Upper lobe of left lung (tissue), 6 donors: Measurements from ENCODE around the gene NRIP2. TPM values are rescaled to one million over a fixed set of nuclear protein-coding genes. Genes with fewer than 3 reads are reported as not detected.

Source experiments
- ATAC-seq, 2 donors: fragments of 200-7000 bp; cut with Tn5 transposase; one replicate each; pipeline ENCODE4 v1.9.1; 2022; ENCODE audit warnings: mild to moderate bottlenecking in 2 of 2, moderate library complexity in 2 of 2; ENCODE audit not compliant: low FRiP score in 2 of 2
- DNase-seq, 2 donors: peaks; one replicate each; pipeline ENCODE4 v3.0.0-alpha.2; 2019 to 2020
- H3K27ac ChIP-seq, 4 donors: fragments of 200-600 bp; sonication (generic); one replicate each; pipeline ENCODE4 v1.5.1; 2016 to 2019
- H3K27me3 ChIP-seq, 4 donors: fragments of 200-600 bp; sonication (generic); one replicate each; pipeline ENCODE4 v1.5.1; 2017 to 2019
- H3K36me3 ChIP-seq, 4 donors: fragments of 200-600 bp; sonication (generic); one replicate each; pipeline ENCODE4 v1.5.1; 2016 to 2019
- H3K4me1 ChIP-seq, 4 donors: fragments of 200-600 bp; sonication (generic); one replicate each; pipeline ENCODE4 v1.5.1; 2018 to 2019
- H3K4me3 ChIP-seq, 4 donors: fragments of 200-600 bp; sonication (generic); one replicate each; pipeline ENCODE4 v1.5.1; 2017 to 2019; ENCODE audit warnings: mild to moderate bottlenecking in 2 of 4, moderate library complexity in 1 of 4
- H3K9me3 ChIP-seq, 4 donors: fragments of 200-600 bp; sonication (generic); one replicate each; pipeline ENCODE4 v1.5.1; 2018 to 2019
- EP300 ChIP-seq, 4 donors: sonication (generic); formaldehyde crosslinking; IDR thresholded peaks; one replicate each; pipeline ENCODE4 v1.5.1; 2017; ENCODE audit warnings: antibody characterized with exemption in 4 of 4, control low read depth in 2 of 4
- POLR2A ChIP-seq, 4 donors: fragments of 450-650 bp; IDR thresholded peaks; one replicate each; pipeline ENCODE4 v1.5.1; 2016 to 2017; ENCODE audit warnings: antibody characterized with exemption in 4 of 4, mild to moderate bottlenecking in 2 of 4
- POLR2AphosphoS5 ChIP-seq, 2 donors: sonication (generic); formaldehyde crosslinking; IDR thresholded peaks; one replicate each; pipeline ENCODE4 v1.5.1; 2017; ENCODE audit warnings: antibody characterized with exemption in 2 of 2
- whole genome bisulfite sequencing, 2 donors: methylation state at CpG; one replicate each; pipeline ENCODE4 v1.1.5; 2017 to 2018; 5-methylcytosine and 5-hydroxymethylcytosine counted together
- total RNA-seq, 6 donors: library from RNA; depleted of rRNA in 4 of 6; stranded (reverse); fragments of >200 nt in 4 of 6; gene quantifications; one replicate each; pipeline versions ENCODE4 v1.1.0 to v1.2.1, GENCODE V29; 2016 to 2021
- TF ChIP-seq, protein P1 (sequence below), 6 experiments: fragments of 450-650 bp in 4 of 6; fragments of 200-600 bp in 2 of 6; sonication (generic) in 2 of 6; IDR thresholded peaks; one replicate each; pipeline ENCODE4 v1.5.1; 2016 to 2019; ENCODE audit warnings: antibody characterized with exemption in 6 of 6
- donor health status: DM: no; HTN: no; CAD: no; lungs with moderate emphysema.
- donor health status: DM: no; HTN: yes; CAD: no; lungs with severe emphysema.

The NRIP2 gene
- total RNA-seq, 6 donors from 2014 or later: 0.23 to 0.74 TPM; not detected in 4

DNA sequence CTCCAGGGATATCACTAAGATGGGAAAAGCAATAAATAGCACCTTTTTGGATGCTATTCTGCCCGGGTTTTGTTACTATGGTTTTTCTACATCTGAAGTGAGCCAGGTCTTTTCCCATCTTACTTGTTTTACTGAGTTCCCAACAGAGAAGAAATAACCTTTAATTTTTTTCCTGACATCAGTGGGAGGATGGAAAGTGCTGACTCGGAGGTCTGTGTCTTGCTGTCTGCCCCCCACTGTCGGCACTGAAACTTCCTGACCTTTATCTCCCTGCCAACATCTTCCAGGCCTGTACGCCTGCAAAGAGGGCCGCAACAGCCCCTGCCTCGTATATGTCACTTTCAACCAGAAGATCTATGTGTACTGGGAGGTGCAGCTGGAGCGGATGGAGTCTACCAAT lies 11.4 kb downstream of the NRIP2 start:
- H3K36me3 ChIP-seq: peaks cover 41 to 99% (median 94%) of the 10 kb centered on the region in 4 donors
- TF ChIP-seq EP300 (IDR thresholded peaks at IDR 0.05): no peak
- H3K4me1 ChIP-seq: no peaks in the 10 kb centered on the region
- H3K27ac ChIP-seq: no peak overlapping the region
- H3K4me3 ChIP-seq: no peak overlapping the region
- 81 to 82% methylated on average over 6 to 7 of the region's 7 CpGs for WGBS, 2 donors
- ATAC-seq (no peak), DNase-seq (no peak)
- H3K9me3 ChIP-seq: no peaks in the 10 kb centered on the region
- no peaks in the 10 kb centered on the region for H3K27me3 ChIP-seq

DNA sequence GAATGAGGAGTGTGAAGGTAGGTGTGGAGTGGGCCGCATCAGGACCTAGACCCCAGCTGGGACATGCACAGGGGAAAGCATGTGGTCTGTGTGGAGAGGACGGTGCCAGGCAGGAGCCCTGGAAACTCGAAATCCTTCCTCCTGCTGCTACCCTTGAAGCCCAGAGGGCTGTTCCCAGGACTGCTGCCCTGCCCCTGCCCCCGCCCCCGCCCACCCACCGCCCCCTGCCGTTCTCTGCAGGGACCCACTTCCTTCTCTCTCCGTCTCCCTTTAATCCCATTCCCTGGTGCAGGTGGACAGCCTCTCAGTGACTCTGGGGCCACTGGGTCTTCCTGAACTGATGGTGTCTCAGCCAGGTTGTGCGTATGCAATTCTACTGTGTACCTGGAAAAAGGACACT lies 14.4 kb downstream of the NRIP2 start:
- Histone ChIP-seq H3K4me1 (no peaks in the 10 kb centered on the region), H3K4me3 (no peak overlapping the region), H3K27me3 (no peaks in the 10 kb centered on the region), H3K9me3 (no peaks in the 10 kb centered on the region), H3K27ac (no peak overlapping the region), H3K36me3 (peaks cover 39 to 86% (median 77%) of the 10 kb centered on the region in 4 donors)
- DNase-seq: no peak
- TF ChIP-seq POLR2A (IDR thresholded peaks at IDR 0.05) (no peak), POLR2AphosphoS5 (IDR thresholded peaks at IDR 0.05) (no peak), EP300 (IDR thresholded peaks at IDR 0.05) (no peak)
- TF ChIP-seq, protein P1, sequence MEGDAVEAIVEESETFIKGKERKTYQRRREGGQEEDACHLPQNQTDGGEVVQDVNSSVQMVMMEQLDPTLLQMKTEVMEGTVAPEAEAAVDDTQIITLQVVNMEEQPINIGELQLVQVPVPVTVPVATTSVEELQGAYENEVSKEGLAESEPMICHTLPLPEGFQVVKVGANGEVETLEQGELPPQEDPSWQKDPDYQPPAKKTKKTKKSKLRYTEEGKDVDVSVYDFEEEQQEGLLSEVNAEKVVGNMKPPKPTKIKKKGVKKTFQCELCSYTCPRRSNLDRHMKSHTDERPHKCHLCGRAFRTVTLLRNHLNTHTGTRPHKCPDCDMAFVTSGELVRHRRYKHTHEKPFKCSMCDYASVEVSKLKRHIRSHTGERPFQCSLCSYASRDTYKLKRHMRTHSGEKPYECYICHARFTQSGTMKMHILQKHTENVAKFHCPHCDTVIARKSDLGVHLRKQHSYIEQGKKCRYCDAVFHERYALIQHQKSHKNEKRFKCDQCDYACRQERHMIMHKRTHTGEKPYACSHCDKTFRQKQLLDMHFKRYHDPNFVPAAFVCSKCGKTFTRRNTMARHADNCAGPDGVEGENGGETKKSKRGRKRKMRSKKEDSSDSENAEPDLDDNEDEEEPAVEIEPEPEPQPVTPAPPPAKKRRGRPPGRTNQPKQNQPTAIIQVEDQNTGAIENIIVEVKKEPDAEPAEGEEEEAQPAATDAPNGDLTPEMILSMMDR (IDR thresholded peaks at IDR 0.05): no peak
- no peak for ATAC-seq
- 84 to 86% methylated on average over 9 of the region's 9 CpGs for WGBS, 2 donors

DNA sequence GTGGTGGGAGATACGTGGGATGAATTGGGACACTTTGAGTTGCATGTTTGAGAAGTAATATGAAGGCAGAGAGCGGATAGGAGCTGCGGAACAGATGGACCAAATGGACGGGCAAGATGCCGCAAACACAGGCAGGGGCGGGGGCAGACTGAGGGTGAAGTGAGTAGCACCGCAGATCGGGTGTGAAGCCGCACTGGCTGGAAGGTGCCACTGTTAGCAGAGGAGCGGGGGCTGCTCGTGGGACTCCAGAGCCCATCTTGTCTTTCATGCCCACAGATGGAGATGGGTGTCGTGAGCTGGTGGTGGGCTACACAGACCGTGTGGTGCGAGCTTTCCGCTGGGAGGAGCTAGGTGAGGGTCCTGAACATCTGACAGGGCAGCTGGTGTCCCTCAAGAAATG lies 15.0 kb downstream of the NRIP2 start:
- no peak for TF ChIP-seq POLR2A (IDR thresholded peaks at IDR 0.05)
- TF ChIP-seq, protein P1 (IDR thresholded peaks at IDR 0.05): no peak
- TF ChIP-seq EP300 (IDR thresholded peaks at IDR 0.05): no peak
- no peak for TF ChIP-seq POLR2AphosphoS5 (IDR thresholded peaks at IDR 0.05)
- Histone ChIP-seq H3K36me3 (peaks cover 38 to 80% (median 71%) of the 10 kb centered on the region in 4 donors), H3K4me3 (no peak overlapping the region), H3K9me3 (no peaks in the 10 kb centered on the region), H3K27me3 (no peaks in the 10 kb centered on the region), H3K4me1 (no peaks in the 10 kb centered on the region), H3K27ac (no peak overlapping the region)
- DNase-seq (peak in 1 of 2 donors; percentile 35), ATAC-seq (no peak)
- 91 to 97% methylated on average over 14 to 15 of the region's 15 CpGs for WGBS, 2 donors

DNA sequence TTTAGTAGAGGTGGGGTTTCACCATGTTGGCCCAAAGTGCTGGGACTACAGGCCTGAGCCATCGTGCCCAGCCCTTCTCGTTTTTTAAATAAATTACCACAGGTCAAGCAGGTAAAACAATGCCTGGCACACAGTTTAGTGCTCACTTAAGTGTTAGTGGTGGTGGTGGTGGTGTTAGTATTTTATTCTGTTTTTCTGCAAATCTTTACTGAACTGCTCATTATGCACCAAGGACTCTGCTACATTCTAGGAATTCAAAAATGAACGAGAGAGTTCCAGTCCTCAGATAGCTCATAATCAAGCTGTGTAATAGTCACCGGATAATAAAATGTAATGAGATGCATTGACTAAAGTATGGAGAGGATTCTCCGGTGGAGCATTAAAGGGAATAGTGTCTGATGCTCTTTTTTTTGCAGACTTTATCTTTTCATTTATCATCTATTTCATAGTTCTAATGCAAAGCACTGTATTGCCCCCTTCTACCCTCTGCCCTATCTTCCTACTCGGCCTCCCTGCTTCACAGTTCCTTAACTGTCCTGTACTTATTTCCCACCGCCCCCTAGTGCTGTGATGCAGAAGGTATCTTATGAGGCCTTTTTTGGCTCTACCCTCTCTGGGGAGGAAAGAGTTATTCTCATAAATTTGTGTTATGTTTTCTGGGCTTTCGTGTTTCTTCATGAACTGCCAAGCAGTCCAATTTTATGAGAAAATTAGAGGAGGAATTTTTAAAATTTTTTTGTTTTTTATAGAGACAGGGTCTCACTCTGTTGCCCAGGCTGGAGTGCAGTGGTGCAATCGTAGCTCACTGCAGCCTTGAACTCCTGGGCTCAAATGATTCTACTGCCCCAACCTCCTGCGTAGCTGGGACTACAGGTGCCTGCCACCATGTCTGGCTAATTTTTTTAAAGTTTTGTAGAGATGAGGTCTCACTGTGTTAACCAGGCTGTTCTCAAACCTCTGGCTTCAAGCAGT lies 21.3 kb downstream of the NRIP2 start:
- peak; percentile 63 to 71 for ATAC-seq
- DNase-seq: peak in 1 of 2 donors; percentile 58
- H3K4me3 ChIP-seq: peak overlapping the region; percentile 60 to 72 (median 64)
- H3K27ac ChIP-seq: peak overlapping the region; percentile 88 to 96 (median 91)
- peaks cover 6 to 16% (median 14%) of the 10 kb centered on the region in 4 donors for H3K36me3 ChIP-seq
- peaks cover 12 to 17% (median 16%) of the 10 kb centered on the region in 4 donors for H3K4me1 ChIP-seq
- TF ChIP-seq EP300 (IDR thresholded peaks at IDR 0.05): no peak
- TF ChIP-seq, protein P1 (IDR thresholded peaks at IDR 0.05): peak in 5 of 6 experiments; percentile 38 to 64 (median 53)
- WGBS, 2 donors: 16 to 17% methylated on average over 10 of the region's 10 CpGs
- no peaks in the 10 kb centered on the region for H3K27me3 ChIP-seq
- no peaks in the 10 kb centered on the region for H3K9me3 ChIP-seq

DNA sequence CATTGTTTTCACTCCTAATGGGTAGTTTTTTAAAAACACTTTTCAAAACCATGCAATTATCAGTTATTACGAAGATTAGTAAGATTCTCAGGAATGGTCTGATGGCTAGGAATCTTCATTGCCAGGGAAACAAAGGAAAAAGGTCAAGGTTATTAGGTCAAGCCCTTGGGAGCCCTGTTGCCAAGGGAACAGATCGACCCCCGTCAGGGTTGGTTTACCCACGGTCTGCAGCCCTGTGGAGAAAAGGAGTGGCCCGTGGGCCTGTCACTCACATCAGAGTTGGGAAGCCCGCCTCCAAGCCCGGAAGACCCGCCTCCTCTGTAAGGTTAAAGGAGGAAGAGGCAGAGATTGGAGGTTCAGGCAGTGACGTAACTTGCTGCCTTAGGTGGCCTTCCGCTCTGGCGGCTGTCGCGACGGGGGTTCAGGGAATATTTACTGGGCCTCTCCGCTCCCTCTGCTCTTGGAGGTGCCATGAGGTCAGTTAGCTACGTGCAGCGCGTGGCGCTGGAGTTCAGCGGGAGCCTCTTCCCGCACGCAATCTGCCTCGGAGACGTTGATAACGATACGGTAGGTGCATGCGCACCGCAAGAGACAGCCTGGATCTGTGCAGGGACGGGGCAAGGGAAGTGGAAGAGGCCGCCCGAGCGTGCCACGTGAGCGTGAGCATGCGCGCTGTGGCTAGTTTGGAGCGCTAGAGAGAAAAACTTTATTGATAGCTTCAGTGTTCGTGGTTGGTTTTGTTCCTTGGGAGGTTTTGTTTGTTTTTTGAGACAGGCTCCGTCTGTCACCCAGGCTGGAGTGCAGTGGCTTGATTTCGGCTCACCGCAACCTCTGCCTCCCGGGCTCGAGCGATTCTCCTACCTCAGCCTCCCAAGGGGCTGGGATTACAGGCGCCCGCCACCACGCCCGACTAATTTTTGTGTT lies 22.3 kb downstream of the NRIP2 start, which contains the start of gene ITFG2:
Gene ITFG2 (plus strand): TSS at position 379 of the 924 bp plus-strand sequence. CDS start 93 bp downstream, at position 472.
- TF ChIP-seq POLR2AphosphoS5 (IDR thresholded peaks at IDR 0.05): peak; percentile 93 to 98
- TF ChIP-seq EP300 (IDR thresholded peaks at IDR 0.05): no peak
- TF ChIP-seq, protein P1 (IDR thresholded peaks at IDR 0.05): peak in 2 of 6 experiments; percentile 20 to 40
- peak; percentile 31 to 94 (median 85) for TF ChIP-seq POLR2A (IDR thresholded peaks at IDR 0.05)
- peak within 1 kb of the TSS; percentile 88 to 96 (median 91) for H3K27ac ChIP-seq
- WGBS, 2 donors: 1% methylated on average over 37 to 42 of the region's 48 CpGs

More for the DNA sequence above, 22.3 kb downstream of the NRIP2 start, which contains the start of gene ITFG2:
- Histone ChIP-seq H3K27me3 (no peaks in the 10 kb centered on the region), H3K36me3 (peaks cover 0 to 7% (median 4%) of the 10 kb centered on the region in 4 donors), H3K4me3 (peak within 1 kb of the TSS; percentile 60 to 72 (median 64)), H3K4me1 (peaks cover 12 to 17% (median 16%) of the 10 kb centered on the region in 4 donors), H3K9me3 (no peaks in the 10 kb centered on the region)
- ATAC-seq: peak; percentile 99
- peak; percentile 96 to 100 for DNase-seq
